GM20000 (cell line): Measurements from ENCODE around the gene MYO15B.

Experiments used
- DNase-seq: peaks from one replicate; pipeline ENCODE4 v3.0.0; 2012; ENCODE audit warnings: low spot score
- TF ChIP-seq, protein P1 (sequence below): IDR thresholded peaks from 2 replicates; pipeline ENCODE4 v1.5.1; 2012; ENCODE audit warnings: mild to moderate bottlenecking, control low read depth; ENCODE audit errors: extremely low read depth, missing control alignments

MYO15B gene

DNA sequence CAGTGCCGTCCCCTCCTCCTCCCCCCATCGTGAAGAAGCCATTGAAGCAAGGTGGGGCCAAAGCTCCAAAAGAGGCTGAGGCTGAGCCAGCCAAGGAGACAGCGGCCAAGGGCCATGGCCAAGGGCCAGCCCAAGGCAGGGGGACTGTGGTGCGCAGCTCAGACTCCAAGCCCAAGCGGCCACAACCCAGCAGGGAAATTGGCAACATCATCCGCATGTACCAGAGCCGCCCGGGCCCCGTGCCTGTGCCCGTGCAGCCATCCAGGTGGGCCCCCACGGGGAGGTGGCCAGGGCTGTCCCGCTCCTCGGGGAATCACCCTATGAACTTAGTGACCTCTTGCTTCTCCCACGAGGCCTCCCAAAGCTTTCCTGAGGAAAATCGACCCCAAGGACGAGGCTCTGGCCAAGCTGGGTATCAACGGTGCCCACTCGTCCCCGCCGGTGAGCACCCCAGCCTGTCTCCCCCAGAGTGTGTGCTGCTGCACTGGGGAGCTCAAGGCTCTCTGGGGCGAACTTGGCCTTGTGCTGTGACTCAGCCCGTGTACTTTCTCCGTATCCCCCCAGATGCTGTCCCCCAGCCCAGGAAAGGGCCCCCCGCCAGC is 29.0 kb downstream of the MYO15B start:
- TF ChIP-seq, protein P1, sequence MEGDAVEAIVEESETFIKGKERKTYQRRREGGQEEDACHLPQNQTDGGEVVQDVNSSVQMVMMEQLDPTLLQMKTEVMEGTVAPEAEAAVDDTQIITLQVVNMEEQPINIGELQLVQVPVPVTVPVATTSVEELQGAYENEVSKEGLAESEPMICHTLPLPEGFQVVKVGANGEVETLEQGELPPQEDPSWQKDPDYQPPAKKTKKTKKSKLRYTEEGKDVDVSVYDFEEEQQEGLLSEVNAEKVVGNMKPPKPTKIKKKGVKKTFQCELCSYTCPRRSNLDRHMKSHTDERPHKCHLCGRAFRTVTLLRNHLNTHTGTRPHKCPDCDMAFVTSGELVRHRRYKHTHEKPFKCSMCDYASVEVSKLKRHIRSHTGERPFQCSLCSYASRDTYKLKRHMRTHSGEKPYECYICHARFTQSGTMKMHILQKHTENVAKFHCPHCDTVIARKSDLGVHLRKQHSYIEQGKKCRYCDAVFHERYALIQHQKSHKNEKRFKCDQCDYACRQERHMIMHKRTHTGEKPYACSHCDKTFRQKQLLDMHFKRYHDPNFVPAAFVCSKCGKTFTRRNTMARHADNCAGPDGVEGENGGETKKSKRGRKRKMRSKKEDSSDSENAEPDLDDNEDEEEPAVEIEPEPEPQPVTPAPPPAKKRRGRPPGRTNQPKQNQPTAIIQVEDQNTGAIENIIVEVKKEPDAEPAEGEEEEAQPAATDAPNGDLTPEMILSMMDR = no peak
- DNase-seq = no peak

DNA sequence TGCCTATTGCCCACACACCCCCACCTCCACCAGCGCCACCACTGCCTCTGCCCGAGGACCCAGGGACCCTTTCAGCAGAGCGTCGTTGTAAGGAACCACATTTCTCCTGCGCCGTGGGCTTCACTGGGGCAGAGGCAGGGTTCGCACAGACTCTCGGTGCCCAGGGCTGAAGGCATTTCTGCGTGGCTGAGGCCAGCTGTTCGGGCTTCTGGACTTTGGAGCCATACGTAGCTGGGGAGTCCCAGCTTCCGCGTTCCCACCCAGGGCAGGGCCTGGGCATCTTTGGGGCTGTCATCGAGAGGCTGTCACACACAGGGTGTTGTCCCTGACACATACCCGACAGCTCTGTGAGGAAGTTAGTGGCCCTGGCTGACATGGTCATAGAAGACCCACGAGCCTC is 29.6 kb downstream of the MYO15B start:
- TF ChIP-seq, protein P1 = no peak
- DNase-seq = no peak

DNA sequence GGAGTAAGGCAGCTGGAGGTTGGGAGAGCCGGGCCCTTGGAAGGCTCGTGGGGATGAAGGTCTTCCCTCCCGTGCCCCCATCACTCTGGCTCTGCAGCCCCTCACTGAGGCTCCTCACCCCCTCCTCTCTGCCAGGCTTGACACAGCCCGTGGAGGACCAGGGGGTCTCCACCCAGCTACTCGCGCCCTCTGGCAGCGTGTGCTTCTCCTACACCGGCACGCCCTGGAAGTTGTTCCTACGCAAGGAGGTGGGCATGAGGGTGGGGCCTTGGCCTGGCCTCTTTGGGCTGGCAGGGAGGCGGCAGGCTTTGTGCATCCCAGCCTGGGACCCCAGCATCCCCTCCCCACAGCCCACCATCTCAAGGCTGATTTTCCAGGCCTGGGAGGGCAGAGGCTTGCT is 30.1 kb downstream of the MYO15B start:
- TF ChIP-seq, protein P1 = no peak
- no peak for DNase-seq

DNA sequence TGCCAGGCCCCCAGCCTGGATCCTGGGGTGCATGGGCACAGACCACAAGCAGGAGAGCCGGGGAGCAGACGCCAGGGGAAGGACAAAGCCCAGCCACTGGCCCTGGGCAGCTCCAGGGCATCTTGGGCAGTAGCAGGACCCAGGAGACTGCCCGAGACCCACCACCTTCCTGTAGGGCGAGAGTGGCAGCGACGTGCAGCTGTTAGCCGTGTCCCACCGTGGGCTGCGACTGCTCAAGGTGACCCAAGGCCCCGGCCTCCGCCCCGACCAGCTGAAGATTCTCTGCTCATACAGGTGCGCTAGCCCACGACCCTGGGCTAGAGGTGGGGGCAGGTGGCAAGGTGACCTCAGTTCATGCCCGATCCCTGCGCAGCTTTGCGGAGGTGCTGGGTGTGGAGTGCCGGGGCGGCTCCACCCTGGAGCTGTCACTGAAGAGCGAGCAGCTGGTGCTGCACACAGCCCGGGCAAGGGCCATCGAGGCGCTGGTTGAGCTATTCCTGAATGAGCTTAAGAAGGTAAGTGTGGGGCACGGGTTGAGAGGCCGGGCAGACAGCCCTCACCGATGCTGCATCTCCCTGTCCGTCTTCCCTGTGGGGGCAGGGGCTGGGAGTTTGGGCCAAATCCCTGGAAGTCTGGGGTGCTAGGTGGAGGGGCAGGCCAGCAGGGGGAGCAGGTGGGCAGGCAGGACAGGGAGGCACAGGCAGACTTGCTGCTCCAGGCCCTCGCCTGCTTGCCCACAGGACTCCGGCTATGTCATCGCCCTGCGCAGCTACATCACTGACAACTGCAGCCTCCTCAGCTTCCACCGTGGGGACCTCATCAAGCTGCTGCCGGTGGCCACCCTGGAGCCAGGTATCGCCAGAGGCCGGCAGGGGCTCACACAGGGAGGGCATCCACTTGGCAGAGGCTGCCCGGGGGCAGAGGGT is 32.2 kb downstream of the MYO15B start:
- TF ChIP-seq, protein P1 = peak; percentile 27
- DNase-seq = peak; percentile 66

DNA sequence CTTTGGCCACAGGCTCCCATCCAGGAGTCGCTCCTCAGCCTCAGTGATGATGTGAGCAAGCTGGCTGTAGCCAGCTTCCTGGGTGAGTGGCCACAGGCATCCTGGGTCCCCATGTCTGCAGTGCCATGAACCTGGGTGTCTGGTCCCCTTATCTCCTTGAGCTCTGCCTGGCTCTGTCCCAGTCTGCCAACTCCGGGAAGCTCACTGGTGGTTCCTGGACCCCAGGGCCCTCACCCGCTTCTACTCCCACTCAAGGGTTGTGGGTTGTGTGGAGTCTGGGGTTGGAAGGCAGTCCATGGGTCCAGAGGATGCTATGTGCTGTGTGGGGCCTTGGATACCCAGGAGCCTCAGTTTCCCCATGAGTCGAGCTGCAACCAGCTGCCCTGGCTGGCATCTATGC is 33.9 kb downstream of the MYO15B start:
- DNase-seq = no peak
- TF ChIP-seq, protein P1 = no peak

DNA sequence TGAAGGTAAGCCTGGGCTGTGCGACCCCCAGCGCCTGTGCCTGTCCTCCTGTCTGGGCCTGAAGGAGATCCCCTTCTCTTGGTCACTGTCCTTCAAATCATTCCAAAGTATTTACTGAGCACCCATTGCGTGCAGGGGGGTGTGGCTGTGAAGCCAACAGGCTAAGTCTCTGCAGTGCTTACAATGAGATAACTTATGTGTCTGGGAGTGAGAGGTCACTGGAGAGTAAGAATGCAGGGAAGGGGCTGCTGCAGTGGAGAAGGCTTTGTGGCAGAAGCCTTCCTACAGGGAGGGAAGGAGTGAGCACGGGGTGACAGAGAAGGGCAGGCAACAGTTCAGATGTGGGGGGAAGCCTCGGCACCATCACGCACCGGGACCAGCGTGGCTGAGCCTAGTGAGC is 34.5 kb downstream of the MYO15B start:
- TF ChIP-seq, protein P1 = no peak
- DNase-seq = no peak

DNA sequence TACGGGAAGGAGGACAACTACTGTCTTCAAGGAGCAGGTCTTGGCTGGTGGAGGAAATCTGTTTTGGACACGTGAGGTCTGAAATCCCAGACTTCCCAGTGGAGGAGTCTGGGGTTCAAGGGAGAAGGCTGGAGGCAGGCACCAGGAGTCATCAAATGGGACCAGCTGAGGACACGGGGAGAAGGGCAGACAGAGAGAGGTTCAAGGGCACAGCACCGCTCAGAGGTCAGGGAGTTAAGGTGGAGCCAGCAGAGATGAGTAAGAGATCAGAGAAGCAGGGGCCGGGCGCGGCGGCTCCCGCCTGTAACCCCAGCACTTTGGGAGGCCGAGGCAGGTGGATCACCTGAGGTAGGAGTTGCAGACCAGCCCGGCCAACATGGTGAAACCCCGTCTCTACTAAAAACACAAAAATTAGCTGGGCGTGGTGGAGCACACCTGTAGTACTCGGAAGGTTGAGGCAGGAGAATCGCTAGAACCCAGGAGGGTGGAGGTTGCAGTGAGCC is 35.2 kb downstream of the MYO15B start:
- DNase-seq = no peak
- TF ChIP-seq, protein P1 = no peak
